Right ventricle myocardium inferior (tissue), 1 donor: ENCODE data around the gene IRF7. TPM values are rescaled to one million over a fixed set of nuclear protein-coding genes. Genes with fewer than 3 reads are reported as not detected.

Source experiments
- ATAC-seq: fragments of 200-7000 bp; cut with Tn5 transposase; one replicate; pipeline ENCODE4 v1.9.1; 2020; ENCODE audit warnings: mild to moderate bottlenecking, moderate library complexity
- DNase-seq: peaks from one replicate; pipeline ENCODE4 v3.0.0; 2021; ENCODE audit errors: missing footprints
- intact Hi-C: fragments of 100-400 bp; cut with DNase I; formaldehyde crosslinking; loops from one replicate; pipeline ENCODE4 v1.11.0; 2022
- total RNA-seq: library from RNA; stranded (reverse); fragmentation: NEBNext Ultra II Directional; extraction: Animal tissue kit (Norgen Biotek cat#: 25700); gene quantifications from one replicate; pipeline ENCODE4 v1.2.1, GENCODE V29; 2021
- donor health status: DM: no; HTN: yes; CAD: no; lungs with severe emphysema.

The IRF7 gene
- total RNA-seq, 1 donor from 2014 or later, result 13.2 TPM

DNA sequence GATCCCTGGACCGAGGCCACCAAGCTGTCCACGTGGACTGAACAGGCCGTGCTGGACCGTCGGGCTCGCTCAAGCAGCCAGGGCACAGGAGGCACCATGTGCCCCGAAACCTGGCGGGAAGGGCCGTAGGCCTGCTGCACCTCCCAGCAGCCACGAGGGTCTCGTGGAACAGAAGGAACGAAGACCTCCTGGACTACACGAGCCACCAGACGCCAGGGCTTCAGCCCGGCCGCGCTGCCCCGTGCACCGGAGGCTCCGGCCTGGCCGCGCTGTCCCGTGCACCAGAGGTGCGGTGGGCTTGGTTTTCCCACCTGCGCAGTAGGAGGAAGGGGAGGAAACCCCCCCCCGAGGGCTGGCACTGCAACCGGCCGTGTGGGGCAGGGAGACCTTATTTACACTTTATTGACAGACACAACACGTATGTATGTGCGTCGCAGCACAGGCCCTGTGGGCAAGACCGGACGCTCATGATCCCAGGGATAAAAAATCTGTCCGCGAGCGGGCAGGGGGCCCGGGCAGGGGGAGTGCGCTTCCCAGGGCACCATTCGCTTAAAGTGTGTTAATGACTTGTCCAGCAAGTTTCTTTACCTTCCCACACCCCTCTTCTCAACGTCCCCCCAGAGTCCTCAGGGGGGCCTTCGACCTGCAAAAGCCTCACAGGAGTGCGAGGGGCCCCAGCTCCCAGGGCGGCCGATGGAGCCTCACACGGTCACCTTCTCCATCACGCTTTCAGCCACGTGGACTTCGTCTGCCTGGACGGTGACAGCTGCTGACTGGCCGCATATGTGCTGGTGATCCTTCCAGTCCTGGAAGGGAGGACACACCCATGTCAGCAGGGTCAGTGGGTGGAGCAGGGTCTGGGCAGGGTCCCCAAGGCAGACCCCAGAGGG, 28.3 kb upstream of the IRF7 start:
- DNase-seq, result no peak
- intact Hi-C loops, result no loop called here
- ATAC-seq, result no peak

GRCh38 chr11:643366-643765, 27.6 kb upstream of the IRF7 start:
- ATAC-seq (no peak), DNase-seq (peak; percentile 45)
- intact Hi-C loops, result no loop called here

DNA sequence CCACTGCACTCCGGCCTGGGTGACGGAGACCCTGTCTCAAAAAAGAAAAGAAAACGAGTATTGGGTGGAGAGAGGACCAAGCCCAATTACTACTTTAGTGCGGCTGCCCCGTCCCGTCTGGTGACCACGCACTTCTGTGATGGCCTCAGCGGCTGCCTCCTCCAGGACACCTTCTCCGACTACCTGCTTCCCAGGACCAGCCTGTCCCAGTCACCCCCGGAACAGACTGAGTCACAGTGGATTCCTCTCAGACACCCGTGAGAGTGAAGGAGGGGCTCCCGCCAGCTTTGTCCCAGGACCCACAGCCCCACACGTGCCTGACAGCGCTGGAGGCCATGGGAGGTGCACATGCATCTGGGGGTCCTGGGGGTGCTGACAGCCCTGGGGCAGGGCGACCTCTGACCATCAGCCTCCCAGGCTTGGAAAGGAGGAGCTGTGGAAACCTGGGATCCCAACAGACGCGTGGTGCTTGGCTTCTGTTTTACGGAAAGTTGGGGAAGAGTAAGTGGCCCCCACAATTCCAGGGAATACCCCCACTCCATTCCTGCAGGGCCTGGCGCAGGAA, 26.1 kb upstream of the IRF7 start:
- ATAC-seq (no peak), DNase-seq (peak; percentile 52)
- intact Hi-C loops, result no loop called here

DNA sequence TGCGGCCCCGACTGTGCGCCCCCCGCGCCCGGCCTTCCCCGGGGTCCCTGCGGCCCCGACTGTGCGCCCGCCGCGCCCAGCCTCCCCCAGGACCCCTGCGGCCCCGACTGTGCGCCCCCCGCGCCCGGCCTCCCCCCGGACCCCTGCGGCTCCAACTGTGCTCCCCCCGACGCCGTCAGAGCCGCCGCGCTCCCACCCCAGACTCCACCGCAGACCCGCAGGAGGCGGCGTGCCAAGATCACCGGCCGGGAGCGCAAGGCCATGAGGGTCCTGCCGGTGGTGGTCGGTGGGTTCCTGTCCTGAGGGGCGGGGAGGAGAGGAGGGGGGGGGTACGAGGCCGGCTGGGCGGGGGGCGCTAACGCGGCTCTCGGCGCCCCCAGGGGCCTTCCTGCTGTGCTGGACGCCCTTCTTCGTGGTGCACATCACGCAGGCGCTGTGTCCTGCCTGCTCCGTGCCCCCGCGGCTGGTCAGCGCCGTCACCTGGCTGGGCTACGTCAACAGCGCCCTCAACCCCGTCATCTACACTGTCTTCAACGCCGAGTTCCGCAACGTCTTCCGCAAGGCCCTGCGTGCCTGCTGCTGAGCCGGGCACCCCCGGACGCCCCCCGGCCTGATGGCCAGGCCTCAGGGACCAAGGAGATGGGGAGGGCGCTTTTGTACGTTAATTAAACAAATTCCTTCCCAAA, 24.4 kb upstream of the IRF7 start:
- DNase-seq, result peak; percentile 60
- ATAC-seq, result no peak
- intact Hi-C loops, result no loop called here

GRCh38 chr11:639332-639955, 23.7 kb upstream of the IRF7 start:
- ATAC-seq (no peak), DNase-seq (peak; percentile 33)
- intact Hi-C loops, result no loop called here

DNA sequence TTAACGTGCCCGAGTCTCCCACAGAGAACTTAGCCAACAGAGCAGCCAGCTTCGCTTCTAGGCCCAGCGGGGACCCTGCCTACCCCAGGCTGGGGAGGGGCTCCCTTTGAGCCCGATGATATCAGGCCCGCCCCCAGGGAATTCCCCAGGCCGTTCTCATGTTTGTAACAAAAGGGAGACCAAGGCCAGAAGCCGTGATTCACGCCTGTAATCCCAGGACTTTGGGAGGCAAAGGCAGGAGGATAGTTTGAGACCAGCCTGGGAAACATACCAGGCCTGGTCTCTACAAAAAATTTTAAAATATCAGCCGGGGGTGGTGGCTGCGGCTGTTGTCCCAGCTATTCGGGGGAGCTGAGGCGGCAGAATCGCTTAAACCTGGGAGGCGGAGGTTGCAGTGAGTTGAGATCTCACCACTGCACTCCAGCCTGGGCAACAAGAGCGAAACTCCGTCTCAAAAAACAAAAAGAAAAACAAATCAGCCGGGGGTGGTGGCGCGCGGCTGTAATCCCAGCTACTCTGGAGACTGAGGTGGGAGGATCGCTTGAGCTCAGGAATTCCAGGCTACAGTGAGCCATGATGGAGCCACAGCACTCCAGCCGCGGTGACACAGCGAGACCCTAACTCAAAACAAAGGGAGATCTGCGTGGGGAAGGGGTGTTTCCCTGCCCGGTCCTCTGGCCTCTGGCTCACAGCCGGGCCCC, 23.0 kb upstream of the IRF7 start:
- ATAC-seq, result no peak
- DNase-seq, result peak; percentile 35
- intact Hi-C loops, result no loop called here

DNA sequence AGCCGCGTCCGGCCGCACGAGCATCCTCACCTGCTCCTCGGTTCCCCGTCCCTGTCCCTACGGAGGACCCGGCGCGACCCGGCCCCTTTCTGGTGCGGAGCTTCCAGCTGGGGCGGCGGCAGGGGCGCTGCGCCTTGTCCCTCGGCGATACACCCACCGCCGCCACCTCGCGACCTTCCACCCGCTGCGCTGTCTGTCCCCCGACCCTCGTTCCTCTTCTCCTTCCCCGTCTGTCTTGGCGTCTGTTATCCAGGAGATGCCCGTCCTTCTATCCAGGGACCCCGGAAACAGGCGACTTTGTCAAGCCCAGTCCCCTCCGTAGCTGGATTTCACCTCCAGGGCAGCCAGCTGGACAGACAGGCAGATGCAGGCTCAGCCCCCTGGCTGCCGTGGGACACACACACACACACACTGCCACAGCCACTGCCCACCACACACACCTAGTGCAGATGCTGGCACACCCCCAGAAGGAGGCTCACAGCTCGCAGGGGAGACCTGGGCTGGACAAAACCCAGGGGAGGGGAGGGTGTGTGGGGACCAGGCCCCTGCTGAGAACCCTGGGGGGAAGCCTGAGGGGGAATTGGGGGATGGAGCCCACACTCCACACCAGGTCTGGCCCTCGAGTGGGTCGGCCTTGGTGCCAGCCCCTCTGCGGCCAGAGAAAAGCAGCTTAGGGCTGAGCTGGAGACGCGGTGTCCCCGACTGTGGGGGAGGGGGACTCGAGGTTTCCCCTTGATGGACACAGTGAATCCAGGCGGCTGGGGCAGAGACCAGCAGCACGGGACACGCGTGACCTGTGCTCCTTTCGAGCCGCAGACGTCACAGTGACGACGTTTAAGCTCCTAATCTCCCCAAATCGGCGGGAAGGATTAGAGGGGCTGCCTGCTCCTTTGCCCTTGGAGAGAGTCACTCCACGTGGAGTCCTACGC, 22.1 kb upstream of the IRF7 start:
- ATAC-seq, result no peak
- peak; percentile 60 for DNase-seq

DNA sequence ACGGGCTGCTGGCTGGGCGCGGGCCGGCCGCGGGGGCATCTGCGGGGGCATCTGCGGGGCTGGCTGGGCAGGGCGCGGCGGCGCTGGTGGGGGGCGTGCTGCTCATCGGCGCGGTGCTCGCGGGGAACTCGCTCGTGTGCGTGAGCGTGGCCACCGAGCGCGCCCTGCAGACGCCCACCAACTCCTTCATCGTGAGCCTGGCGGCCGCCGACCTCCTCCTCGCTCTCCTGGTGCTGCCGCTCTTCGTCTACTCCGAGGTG, 21.5 kb upstream of the IRF7 start:
- DNase-seq (no peak), ATAC-seq (no peak)
- intact Hi-C loops, result no loop called here

More for the DNA sequence above, 22.1 kb upstream of the IRF7 start:
- intact Hi-C loops, result no loop called here

DNA sequence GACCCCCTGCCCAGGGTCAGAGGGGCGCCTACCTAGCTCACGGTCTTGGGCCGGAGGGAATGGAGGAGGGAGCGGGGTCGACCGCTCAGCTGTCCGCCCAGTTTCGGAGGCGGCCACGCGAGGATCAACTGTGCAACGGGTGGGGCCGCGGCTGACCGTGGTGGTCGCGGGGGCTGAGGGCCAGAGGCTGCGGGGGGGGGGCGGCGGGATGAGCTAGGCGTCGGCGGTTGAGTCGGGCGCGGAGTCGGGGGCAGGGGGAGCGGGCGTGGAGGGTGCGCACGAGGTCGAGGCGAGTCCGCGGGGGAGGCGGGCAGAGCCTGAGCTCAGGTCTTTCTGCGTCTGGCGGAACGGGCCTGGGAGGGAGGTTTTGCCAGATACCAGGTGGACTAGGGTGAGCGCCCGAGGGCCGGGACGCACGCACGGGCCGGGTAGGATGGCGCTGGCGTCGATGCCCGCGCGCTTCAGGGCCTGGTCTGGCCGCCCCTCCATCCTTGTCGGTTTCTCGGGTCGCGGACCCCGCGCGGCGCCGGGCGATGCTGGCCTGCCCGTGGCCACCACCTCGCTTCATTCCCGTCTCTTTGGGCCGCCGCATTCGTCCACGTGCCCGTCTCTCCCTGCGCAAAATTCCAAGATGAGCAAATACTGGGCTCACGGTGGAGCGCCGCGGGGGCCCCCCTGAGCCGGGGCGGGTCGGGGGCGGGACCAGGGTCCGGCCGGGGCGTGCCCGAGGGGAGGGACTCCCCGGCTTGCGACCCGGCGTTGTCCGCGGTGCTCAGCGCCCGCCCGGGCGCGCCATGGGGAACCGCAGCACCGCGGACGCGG, 21.0 kb upstream of the IRF7 start, which contains the start of gene DRD4:
Gene DRD4, plus strand, starts transcription at position 759 of the 822 bp plus-strand sequence. Its CDS starts 36 bp downstream, at position 795.
- intact Hi-C loops, result no loop called here
- ATAC-seq (peak; percentile 63), DNase-seq (peak; percentile 49)

GRCh38 chr11:635945-636510, 20.3 kb upstream of the IRF7 start:
- DNase-seq, result peak; percentile 16
- ATAC-seq, result no peak
- intact Hi-C loops, result no loop called here

- DNase-seq (no peak), ATAC-seq (no peak)
- intact Hi-C loops, result no loop called here
Observed at GRCh38 chr11:630871-631270, 15.1 kb upstream of the IRF7 start.

DNA sequence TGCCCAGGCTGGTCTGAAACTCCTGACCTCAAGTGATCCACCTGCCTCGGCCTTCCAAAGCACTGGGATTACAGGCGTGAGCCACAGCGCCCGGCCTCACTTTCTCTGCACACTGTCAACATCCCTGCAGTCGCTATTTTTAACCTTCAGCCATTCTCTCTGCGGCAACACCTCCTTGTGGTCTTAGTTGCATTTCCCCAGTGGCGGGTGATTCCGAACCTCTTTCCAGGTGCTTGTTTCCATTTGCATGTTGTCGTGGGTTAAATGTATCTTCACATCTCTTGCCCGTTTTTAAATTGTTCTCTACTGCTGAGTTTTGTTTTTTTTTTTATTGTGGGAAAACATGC, 13.5 kb upstream of the IRF7 start:
- intact Hi-C loops, result loop anchor here (5.0 kb wide), 1 partner anchor 72 kb away; no protein-coding TSS in a partner anchor
- ATAC-seq, result peak; percentile 41

GRCh38 chr11:628056-628455, 12.3 kb upstream of the IRF7 start:
- DNase-seq (peak; percentile 55), ATAC-seq (no peak)
- intact Hi-C loops, result loop anchor here (5.0 kb wide), 1 partner anchor 71 kb away; no protein-coding TSS in a partner anchor

More for the DNA sequence above, 13.5 kb upstream of the IRF7 start:
- peak; percentile 13 for DNase-seq

GRCh38 chr11:627308-627576, 11.5 kb upstream of the IRF7 start:
- DNase-seq (peak; percentile 28), ATAC-seq (no peak)
- intact Hi-C loops, result loop anchor here (5.0 kb wide), 1 partner anchor 70 kb away; no protein-coding TSS in a partner anchor

- intact Hi-C loops, result loop anchor here (5.0 kb wide), 1 partner anchor 69 kb away; no protein-coding TSS in a partner anchor
- DNase-seq (peak; percentile 11), ATAC-seq (no peak)
Observed at GRCh38 chr11:626475-627307, 10.9 kb upstream of the IRF7 start, which contains the start of gene SCT. Gene SCT (minus strand): TSS chr11:627181. CDS start chr11:627143, 38 bp downstream.
